HL-60/S4 treated with phorbol 12-myristate 13-acetate at 8.2 ng/mL for 4 days and 3 days (cell line): Measurements from ENCODE around the gene EMX1.

ENCODE experiments used
- in situ Hi-C: fragments of 300-500 bp; cut with MboI; formaldehyde crosslinking; loops from 2 replicates; pipeline ENCODE4 v1.15.0; 2022; ENCODE audit warnings: low sequenced_read_pairs

EMX1 gene

GRCh38 chr2:72973566-72974435 lies 56.5 kb downstream of the EMX1 start:
- in situ Hi-C loops, result no loop called here

GRCh38 chr2:72974436-72974754 lies 57.1 kb downstream of the EMX1 start:
- in situ Hi-C loops, result no loop called here

GRCh38 chr2:72975017-72975416 lies 57.7 kb downstream of the EMX1 start:
- in situ Hi-C loops, result no loop called here

- in situ Hi-C loops, result no loop called here
Observed at GRCh38 chr2:72979896-72980295, 62.6 kb downstream of the EMX1 start.

GRCh38 chr2:72980535-72981217 lies 63.4 kb downstream of the EMX1 start:
- in situ Hi-C loops, result no loop called here

GRCh38 chr2:72981536-72981935 lies 64.2 kb downstream of the EMX1 start:
- in situ Hi-C loops, result no loop called here

- in situ Hi-C loops, result no loop called here
Observed at GRCh38 chr2:72982219-72982618, 64.9 kb downstream of the EMX1 start.

- in situ Hi-C loops, result no loop called here
Observed at GRCh38 chr2:72982781-72983499, 65.6 kb downstream of the EMX1 start.

GRCh38 chr2:72983500-72984161 lies 66.3 kb downstream of the EMX1 start:
- in situ Hi-C loops, result no loop called here

GRCh38 chr2:72984172-72984671 lies 66.9 kb downstream of the EMX1 start:
- in situ Hi-C loops, result no loop called here
